Measurements from ENCODE around the gene RBFA.

The RBFA gene

GRCh38 chr18:80033181-80034067 lies 810 bp upstream of the RBFA start:
- no peak for DNase-seq

DNA sequence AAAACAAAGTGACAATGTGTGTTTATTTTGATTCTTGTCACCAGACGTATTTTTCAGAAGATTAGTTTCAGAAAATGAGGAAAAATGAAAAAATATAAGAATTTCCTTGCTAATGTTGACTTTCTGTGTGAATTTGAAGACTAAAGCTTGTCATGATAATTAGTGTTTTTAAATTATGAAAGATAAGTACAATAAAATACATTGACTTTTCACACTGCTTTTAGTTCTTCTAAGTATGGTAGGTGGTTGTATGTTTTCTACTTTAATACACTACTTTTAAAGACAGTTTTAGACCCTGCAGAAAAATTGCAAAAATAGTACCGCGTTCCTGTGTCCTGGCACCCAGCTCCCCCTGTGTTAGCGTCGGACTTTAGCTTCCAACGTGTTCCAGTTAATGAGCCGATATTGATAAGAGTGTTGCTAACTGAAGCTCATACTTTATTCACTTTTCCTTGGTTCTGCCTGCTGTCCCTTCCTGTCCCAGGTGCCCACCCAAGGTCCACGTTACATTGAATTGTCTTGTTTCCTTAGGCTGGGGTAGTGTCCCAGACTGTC lies 695 bp downstream of the RBFA start:
- no peak for DNase-seq

DNA sequence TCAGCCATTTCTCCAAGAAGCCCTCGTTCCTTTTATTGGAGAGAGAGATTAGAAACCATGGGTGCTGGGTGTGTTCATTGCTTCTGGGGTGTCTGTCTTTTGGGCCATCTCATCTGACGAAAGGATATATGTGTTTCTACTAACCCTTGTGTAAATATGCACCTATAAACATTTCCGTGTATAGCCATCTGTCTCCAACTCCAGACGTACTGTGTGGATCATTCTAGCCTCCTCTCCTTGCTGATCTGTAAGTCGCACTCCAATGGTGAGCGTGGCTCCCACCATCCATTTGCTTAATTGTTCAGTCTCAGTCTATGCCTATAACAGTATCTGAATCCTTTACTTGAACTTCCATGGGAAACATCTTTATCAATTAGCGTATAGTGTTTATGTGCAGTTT lies 1.8 kb downstream of the RBFA start:
- DNase-seq = no peak

- DNase-seq = no peak
These were observed 3.1 kb downstream of the RBFA start for GRCh38 chr18:80037300-80037699.

GRCh38 chr18:80037869-80038630 lies 3.8 kb downstream of the RBFA start:
- peak; percentile 87 for DNase-seq

DNA sequence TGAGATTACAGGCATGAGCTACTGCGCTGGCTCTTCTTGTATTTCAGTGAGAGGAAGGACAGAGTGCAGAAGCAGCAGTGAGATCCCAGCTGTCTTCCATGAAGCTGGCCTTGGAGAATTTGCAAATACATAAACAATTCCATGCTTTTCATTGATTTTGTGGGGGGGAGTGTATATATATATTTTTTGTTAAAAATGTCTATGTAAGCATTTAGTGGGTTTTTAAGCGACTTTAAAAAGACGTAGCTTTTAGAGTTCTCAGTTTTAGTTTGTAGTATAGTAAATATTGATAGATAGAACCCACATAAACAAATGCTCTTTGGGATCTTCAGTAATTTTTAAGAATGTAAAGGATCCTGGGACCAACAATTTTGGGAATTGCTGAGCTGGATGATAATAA lies 6.3 kb downstream of the RBFA start:
- DNase-seq = no peak

- no peak for DNase-seq
These were observed 7.2 kb downstream of the RBFA start for GRCh38 chr18:80041424-80041823.

GRCh38 chr18:80042785-80043184 lies 8.6 kb downstream of the RBFA start:
- no peak for DNase-seq

DNA sequence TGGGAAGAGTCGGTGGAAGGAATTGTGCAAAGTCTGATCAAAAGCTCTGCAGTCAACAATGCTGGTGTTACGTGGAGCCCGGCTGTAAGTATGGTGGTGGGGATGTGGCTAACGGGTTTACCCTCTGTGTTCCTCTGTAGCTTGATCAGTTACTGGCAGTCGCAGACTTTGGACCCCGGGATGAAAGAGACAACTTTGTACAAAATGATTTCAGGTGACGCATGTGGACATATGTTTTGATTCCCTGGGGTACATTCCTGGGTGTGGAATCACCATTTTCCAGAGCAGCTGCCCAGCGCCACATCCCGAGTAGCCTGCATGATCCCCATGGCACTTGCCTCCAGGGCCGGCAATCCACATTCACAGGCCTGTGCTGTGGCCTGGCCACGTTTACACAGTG lies 9.8 kb downstream of the RBFA start:
- DNase-seq = no peak

- DNase-seq = no peak
These were observed 11.8 kb downstream of the RBFA start for GRCh38 chr18:80046011-80046410.

DNA sequence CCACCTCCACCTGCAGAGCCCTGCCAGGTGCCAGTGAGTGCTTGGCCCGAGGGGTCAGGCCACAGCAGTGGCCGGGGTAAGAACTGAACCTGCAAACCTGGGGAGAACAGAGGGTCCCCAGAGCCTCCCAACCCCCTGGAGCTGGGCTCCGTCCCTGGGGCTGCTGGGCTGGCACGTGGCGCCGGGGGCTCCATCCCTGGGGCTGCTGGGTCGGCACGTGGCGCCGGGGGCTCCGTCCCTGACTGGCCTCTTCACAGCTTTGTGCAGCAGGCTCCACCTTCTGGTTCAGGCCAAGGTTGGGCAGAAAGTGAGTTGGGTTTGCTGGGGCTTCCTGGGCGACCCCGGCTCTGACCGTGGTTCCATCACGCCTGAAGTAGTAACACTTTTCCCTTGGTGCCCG lies 12.2 kb downstream of the RBFA start:
- no peak for DNase-seq

- DNase-seq = peak; percentile 30
These were observed 12.8 kb downstream of the RBFA start for GRCh38 chr18:80046961-80047541.

DNA sequence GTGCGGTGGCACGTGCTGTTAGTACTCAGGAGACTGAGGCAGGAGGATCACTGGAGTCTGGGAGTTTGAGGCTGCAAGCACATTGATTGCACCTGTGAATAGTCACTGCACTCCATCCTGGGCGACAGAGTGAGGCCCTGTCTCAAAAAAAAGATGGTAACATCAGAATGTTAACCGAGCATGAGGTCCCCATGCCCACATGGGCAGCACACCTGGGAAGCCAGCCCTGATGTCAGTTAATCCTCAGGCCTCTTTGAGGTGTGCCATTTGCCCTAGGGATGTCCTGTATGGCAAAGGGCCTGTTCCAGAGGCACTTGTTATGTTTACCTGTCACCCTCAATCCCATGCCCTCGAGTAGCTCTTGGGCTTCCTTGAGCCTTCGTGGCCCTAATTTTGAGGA lies 16.6 kb downstream of the RBFA start:
- no peak for DNase-seq

- no peak for DNase-seq
These were observed 21.9 kb downstream of the RBFA start for GRCh38 chr18:80056095-80056494.

DNA sequence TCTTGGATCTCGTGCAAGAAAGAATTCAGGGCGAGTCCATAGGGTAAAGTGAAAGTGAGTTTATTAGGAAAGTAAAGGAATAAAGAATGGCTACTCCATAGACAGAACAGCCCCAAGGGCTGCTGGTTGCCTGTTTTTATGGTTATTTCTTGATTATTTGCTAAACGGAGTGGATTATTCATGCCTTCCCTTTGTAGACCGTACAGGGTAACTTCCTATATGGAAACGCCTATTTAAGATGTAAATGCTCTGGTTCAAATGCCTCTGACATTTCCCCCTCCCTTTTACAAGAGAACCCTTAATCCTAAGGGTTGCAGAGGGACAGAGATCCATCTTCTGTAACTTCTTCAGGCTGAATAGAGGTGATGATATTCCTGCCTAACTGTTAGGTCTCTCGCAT lies 25.7 kb downstream of the RBFA start:
- no peak for DNase-seq

DNA sequence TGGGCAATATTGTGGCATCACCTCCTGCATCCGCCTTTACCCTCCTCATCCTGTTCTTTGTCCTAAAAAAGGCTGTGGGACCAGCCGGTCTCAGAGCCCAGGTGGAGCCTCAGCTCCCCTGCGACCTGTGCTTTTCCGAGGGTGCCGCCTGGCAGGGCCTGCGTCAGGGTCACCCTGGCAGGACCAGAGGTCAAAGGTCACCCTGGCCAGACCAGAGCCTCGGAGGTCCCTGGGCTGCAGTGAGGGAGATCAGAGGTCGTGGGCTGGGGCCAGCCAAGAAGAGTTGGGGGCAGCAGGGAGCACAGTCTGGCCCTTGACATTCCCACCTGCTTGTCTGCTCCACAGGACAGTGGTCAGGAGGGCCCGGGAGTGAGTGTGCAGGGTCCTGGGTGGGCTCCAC lies 31.5 kb downstream of the RBFA start:
- no peak for DNase-seq

DNA sequence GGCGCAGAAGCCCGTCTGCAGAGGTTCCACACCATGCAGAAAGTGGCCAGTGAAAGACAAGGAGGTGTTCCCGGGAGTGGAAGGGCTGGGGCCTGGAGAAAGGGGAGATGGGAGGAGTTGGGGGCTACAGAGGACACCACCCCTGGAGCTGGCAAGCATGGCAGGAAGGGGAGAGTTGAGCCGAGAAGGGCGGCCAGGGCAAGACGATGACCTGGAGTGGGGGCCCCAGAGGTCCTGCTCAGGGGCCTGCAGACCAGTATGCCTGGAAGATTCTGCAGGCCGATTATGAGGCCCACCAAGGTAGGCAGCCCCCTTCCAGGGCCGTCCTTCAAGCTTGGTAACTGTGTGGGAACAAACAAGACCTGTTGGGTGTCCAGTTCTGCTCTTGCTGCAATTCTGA lies 33.1 kb downstream of the RBFA start:
- no peak for DNase-seq

- no peak for DNase-seq
These were observed 33.7 kb downstream of the RBFA start for GRCh38 chr18:80067897-80068296.

- no peak for DNase-seq
These were observed 34.5 kb downstream of the RBFA start for GRCh38 chr18:80068571-80069272.

- no peak for DNase-seq
These were observed 36.6 kb downstream of the RBFA start for GRCh38 chr18:80070825-80071224.

DNA sequence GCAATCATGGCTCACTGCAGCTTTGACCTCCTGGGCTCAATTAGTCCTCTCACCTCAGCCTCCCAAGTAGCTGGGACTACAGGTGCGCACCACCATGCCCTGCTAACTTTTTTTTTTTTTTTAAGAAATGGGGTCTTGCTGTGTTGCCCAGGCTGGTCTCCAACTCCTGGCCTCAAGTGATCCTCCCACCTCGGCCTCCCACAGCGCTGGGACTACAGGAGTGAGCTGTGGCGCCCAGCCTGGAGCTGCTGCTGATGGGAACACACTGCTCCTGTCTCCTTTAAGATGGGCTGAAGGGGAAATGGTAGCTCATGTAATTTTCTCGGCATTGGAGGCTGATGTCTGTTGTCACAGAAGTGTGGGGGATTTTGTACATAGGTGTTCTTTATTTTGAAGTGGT lies 39.9 kb downstream of the RBFA start:
- DNase-seq = no peak

GRCh38 chr18:80074697-80075096 lies 40.5 kb downstream of the RBFA start:
- DNase-seq = no peak

GRCh38 chr18:80075940-80076339 lies 41.7 kb downstream of the RBFA start:
- DNase-seq = no peak

Measured in NCI-H2171 treated with DMSO at 0.1 percent for 48 hours (cell line).